ENCODE measurements around the gene ZNF513. TPM values are rescaled to one million over a fixed set of nuclear protein-coding genes. Genes with fewer than 3 reads are reported as not detected.

Gene ZNF513, protein sequence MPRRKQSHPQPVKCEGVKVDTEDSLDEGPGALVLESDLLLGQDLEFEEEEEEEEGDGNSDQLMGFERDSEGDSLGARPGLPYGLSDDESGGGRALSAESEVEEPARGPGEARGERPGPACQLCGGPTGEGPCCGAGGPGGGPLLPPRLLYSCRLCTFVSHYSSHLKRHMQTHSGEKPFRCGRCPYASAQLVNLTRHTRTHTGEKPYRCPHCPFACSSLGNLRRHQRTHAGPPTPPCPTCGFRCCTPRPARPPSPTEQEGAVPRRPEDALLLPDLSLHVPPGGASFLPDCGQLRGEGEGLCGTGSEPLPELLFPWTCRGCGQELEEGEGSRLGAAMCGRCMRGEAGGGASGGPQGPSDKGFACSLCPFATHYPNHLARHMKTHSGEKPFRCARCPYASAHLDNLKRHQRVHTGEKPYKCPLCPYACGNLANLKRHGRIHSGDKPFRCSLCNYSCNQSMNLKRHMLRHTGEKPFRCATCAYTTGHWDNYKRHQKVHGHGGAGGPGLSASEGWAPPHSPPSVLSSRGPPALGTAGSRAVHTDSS
- 10 to 100 TPM; 16.4 to 17.2 TPM for total RNA-seq
- 10 to 100 TPM; 12.8 to 18.8 (median 15.8) TPM for polyA plus RNA-seq (ENCODE audit: insufficient read length in 6 of 6)
- long read RNA-seq, donor 1, partial matches to known transcripts: 0 of 3 reads
- long read RNA-seq, donor 1, other reads (novel, unspliced or antisense): 0 of 3 reads
- long read RNA-seq, donor 2, partial matches to known transcripts: 5 of 8 reads
- long read RNA-seq, donor 2, other reads (novel, unspliced or antisense): 0 of 8 reads
- long read RNA-seq, donor 3, partial matches to known transcripts: 0 of 3 reads
- long read RNA-seq, donor 3, other reads (novel, unspliced or antisense): 0 of 3 reads
- long read RNA-seq, donor 4, partial matches to known transcripts: 1 of 2 reads
- long read RNA-seq, donor 4, other reads (novel, unspliced or antisense): 1 of 2 reads
- long read RNA-seq, donor 5, partial matches to known transcripts: 0 of 3 reads
- long read RNA-seq, donor 5, other reads (novel, unspliced or antisense): 0 of 3 reads
- long read RNA-seq, donor 6, transcript ZNF513-201 (4 exons, 2,139 nt): major isoform, 5 of 8 reads
- long read RNA-seq, donor 6, partial matches to known transcripts: 0 of 8 reads
- long read RNA-seq, donor 6, other reads (novel, unspliced or antisense): 0 of 8 reads
- long read RNA-seq, donor 7, partial matches to known transcripts: 0 of 5 reads
- long read RNA-seq, donor 7, other reads (novel, unspliced or antisense): 0 of 5 reads
- long read RNA-seq, donor 8, partial matches to known transcripts: 0 of 2 reads
- long read RNA-seq, donor 8, other reads (novel, unspliced or antisense): 0 of 2 reads
- long read RNA-seq, donor 9: 0 reads
- long read RNA-seq, donor 10, partial matches to known transcripts: 0 of 2 reads
- long read RNA-seq, donor 10, other reads (novel, unspliced or antisense): 2 of 2 reads
- long read RNA-seq, donor 11, partial matches to known transcripts: 0 of 5 reads
- long read RNA-seq, donor 11, other reads (novel, unspliced or antisense): 0 of 5 reads
- long read RNA-seq, donor 12, partial matches to known transcripts: 0 of 2 reads
- long read RNA-seq, donor 12, other reads (novel, unspliced or antisense): 0 of 2 reads

DNA sequence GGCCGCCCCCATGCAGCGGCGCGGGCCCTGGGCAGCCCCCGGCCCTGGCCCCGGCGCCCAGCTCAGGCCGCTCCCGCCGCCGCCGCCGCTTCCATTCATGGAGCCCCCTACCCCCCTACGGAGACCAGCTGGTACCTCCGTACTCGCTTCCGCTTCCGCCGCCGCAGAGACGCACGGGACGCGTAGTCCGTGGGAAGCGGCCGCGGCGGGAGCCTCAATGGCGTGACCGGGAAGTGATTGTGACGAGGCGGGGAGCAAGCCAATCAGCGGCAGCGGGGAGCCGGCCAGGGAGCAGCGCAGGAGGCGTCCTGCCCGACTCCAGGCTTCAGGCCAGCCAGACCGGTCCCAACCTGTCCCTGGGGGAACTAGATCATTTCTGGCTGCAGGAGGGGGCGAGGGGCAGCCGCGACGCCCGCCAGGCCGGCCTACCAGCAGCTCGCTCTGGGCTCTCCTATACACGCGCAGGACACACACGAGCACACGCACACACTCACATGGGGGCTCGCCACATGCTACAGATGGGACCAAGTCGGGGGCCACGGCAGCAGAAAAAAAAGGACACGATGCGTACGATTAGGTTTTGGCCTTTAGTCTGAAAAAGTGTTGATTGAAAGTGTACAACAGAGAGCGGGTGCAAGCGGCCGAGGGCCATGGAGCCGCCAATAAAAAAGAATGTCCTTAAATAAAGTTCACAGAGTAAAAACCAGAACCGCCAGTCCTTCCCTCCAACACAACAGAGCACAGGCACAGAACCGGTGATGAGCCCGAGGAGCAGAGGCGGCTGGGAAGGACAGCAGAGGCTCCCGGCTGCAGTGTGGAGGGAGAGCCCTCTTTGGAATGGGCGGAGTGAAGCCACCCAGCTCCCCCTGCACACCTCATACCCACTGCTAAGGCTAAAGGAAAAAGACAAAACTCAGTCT, at the start of gene ZNF513:
TSS of gene ZNF513 (minus strand) at position 109 of the 920 bp plus-strand sequence. CDS start 208 bp downstream, outside the sequence.
- peak; percentile 93 for ATAC-seq
- peak; percentile 92 to 99 (median 97) for DNase-seq
- TF ChIP-seq, protein P1, sequence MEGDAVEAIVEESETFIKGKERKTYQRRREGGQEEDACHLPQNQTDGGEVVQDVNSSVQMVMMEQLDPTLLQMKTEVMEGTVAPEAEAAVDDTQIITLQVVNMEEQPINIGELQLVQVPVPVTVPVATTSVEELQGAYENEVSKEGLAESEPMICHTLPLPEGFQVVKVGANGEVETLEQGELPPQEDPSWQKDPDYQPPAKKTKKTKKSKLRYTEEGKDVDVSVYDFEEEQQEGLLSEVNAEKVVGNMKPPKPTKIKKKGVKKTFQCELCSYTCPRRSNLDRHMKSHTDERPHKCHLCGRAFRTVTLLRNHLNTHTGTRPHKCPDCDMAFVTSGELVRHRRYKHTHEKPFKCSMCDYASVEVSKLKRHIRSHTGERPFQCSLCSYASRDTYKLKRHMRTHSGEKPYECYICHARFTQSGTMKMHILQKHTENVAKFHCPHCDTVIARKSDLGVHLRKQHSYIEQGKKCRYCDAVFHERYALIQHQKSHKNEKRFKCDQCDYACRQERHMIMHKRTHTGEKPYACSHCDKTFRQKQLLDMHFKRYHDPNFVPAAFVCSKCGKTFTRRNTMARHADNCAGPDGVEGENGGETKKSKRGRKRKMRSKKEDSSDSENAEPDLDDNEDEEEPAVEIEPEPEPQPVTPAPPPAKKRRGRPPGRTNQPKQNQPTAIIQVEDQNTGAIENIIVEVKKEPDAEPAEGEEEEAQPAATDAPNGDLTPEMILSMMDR (IDR thresholded peaks at IDR 0.05): no peak
- no peaks in the 10 kb centered on the region for H3K9me3 ChIP-seq
- H3K27me3 ChIP-seq: no peaks in the 10 kb centered on the region
- peaks cover 7 to 28% of the 10 kb centered on the region in 2 donors for H3K4me1 ChIP-seq
- H3K4me3 ChIP-seq: peak within 1 kb of the TSS; percentile 53 to 74
- peaks cover 3 to 78% of the 10 kb centered on the region in 2 donors for H3K36me3 ChIP-seq
- H3K27ac ChIP-seq: peak within 1 kb of the TSS; percentile 87 to 89
- intact Hi-C loops (cut with DNase I): no loop called here

DNA sequence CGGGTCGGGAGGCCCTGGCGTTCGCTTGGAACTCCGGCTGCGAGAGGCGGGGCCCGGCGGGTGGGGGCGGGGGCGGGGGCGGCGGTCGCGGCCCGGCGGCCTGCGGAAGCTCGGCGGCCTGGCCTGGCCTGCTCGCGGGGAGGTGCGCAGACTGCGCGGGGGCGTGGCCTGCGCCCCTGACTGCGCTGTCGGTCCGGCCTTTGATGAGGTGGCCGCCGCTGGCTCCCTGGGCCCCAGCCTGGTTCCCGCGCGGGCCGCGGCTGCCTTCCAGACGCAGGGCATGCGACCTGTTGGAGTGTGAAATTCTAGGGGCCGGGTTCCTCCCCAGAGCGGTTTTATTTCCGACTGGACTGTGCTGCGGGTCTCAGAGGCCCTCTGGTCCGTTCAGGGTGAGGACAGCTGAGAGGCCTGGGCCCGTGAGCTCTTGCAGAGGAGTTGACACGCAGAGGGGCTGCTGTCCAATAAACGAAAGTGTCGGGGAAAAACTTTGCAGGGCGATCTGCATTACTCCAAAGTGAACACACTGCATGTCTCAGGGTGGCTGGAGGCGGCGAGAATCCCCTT, 48.5 kb upstream of the ZNF513 start:
- Histone ChIP-seq H3K27ac (peak overlapping the region; percentile 99), H3K9me3 (no peaks in the 10 kb centered on the region), H3K4me3 (peak overlapping the region; percentile 98 to 100), H3K27me3 (no peaks in the 10 kb centered on the region), H3K4me1 (peaks cover 6 to 35% of the 10 kb centered on the region in 2 donors), H3K36me3 (peaks cover 0 to 11% of the 10 kb centered on the region in 2 donors)
- TF ChIP-seq, protein P1 (IDR thresholded peaks at IDR 0.05): no peak
- ATAC-seq (peak; percentile 90), DNase-seq (peak; percentile 72 to 98 (median 89))
- intact Hi-C loops (cut with DNase I): no loop called here

DNA sequence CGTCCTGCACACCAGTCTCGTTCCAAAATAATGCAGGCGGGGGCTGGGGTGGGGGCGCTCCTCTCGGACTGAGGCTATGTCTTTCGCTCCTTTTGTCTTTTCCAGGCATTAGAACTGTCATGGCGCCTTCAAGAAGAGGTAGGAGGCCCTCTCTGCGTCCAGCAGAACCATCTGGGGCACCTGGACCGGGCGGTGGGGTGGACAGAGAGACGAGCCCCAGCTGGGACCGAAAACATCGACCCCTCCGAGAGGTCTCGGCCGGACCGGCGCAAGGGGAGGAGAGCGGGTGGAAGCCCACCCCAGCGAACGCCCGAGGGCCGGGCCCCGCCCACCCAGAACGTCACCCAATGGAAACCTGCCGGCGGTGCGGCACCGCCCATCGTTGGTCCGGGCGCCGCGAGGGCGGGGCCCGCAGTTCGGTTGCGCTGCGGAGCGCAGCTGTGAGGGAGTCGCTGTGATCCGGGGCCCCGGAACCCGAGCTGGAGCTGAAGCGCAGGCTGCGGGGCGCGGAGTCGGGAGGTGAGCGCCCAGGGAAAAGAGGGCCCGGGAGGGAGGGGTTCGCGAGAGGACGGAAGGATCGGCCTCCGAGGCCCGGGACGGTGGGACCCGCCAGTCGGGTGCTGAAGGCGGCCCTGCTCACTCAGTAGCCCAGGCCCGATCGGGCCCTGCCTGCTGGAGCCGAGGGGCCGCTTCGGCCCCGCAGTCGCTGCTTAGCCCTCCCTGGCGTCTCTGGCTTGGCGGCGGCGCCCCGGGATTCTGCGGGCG, 47.9 kb upstream of the ZNF513 start, which contains the start of gene NRBP1:
TSS of gene NRBP1 (plus strand) at position 419 of the 765 bp plus-strand sequence. CDS start 4,643 bp downstream, outside the sequence.
- peak within 1 kb of the TSS; percentile 98 to 100 for H3K4me3 ChIP-seq
- ATAC-seq (peak; percentile 96), DNase-seq (peak; percentile 93 to 98 (median 96))
- H3K36me3 ChIP-seq: peaks cover 0 to 4% of the 10 kb centered on the region in 2 donors
- H3K27me3 ChIP-seq: no peaks in the 10 kb centered on the region
- TF ChIP-seq, protein P1 (IDR thresholded peaks at IDR 0.05): no peak
- H3K4me1 ChIP-seq: peaks cover 6 to 35% of the 10 kb centered on the region in 2 donors
- no peaks in the 10 kb centered on the region for H3K9me3 ChIP-seq
- intact Hi-C loops (cut with DNase I): no loop called here
- peak within 1 kb of the TSS; percentile 99 for H3K27ac ChIP-seq

Measured in left lung (tissue), 14 donors.